ENCODE results near the gene ALPP.
"Not testable (repeated sequence)": the region's sequence is repeated elsewhere in the genome, so short reads cannot be mapped to it uniquely, and the experiment has no call there.

ALPP gene

GRCh38 chr2:232341061-232341738, 37.4 kb upstream of the ALPP start:
- DNase-seq (ENCODE audit: low spot score): no peak

GRCh38 chr2:232341739-232342126, 36.8 kb upstream of the ALPP start:
- DNase-seq (ENCODE audit: low spot score): no peak

GRCh38 chr2:232342635-232343565, 35.7 kb upstream of the ALPP start:
- no peak for DNase-seq (ENCODE audit: low spot score)

- DNase-seq (ENCODE audit: low spot score): no peak
Observed at GRCh38 chr2:232343821-232344220, 34.7 kb upstream of the ALPP start.

DNA sequence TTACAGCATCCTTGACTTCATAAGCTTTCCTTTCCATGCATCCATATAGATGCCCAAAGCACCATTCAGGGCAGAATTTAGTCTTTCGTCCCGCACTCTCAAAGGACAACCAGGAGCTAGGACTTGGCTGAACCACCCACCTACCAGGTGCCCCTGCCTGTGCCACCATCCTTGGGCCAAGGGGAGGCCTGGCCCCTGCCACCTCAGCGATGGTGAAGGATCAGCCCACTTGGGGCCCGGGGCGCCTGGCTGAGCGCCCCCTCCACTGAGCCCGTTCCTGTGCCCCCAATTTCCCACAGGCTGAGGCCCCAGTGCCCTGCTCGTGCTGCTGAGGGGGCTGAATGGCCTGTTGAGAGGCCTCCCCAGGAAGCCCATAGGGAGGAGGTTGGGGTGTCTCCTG, 33.3 kb upstream of the ALPP start:
- no peak for DNase-seq (ENCODE audit: low spot score)

- no peak for DNase-seq (ENCODE audit: low spot score)
Observed at GRCh38 chr2:232347369-232347768, 31.2 kb upstream of the ALPP start.

GRCh38 chr2:232348936-232349335, 29.6 kb upstream of the ALPP start:
- DNase-seq (ENCODE audit: low spot score): no peak

GRCh38 chr2:232349546-232349945, 29.0 kb upstream of the ALPP start:
- DNase-seq (ENCODE audit: low spot score): no peak

DNA sequence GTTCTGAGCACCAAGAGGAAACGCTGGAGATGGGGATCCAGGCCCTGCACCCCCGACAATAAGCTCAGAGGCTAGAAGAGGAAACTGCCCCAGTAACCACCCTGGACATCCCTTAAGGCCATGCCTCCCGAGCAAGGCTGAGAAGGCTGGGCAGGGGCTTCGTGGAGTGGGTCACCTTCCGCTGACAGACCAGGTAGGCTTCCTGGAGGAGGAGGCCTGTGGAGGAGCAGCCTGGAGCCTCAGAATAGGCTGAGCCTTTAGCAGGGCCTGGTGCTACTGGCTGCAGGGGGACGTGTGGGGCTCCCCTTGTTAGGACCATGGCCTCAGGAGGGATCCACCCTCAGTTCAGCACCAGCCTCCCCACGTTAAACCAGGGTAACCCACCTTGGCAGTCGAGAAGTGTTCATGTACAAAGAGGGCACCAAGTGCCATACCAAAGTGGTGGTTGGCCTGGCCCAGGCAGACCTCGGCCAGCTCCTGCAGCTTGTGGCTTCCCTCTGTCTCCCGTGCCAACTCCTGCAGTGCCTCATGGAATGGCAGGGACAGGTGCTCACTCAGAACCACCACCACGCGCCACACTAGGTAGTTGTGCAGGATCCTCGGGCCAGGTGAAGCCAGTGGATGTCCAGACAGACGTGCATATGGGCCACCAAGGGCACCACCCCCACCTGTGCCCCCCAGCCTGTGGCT, 28.5 kb upstream of the ALPP start:
- no peak for DNase-seq (ENCODE audit: low spot score)

- no peak for DNase-seq (ENCODE audit: low spot score)
Observed at GRCh38 chr2:232350804-232351685, 27.5 kb upstream of the ALPP start.

- DNase-seq (ENCODE audit: low spot score): no peak
Observed at GRCh38 chr2:232351686-232352510, 26.7 kb upstream of the ALPP start.

GRCh38 chr2:232352511-232353091, 25.9 kb upstream of the ALPP start:
- DNase-seq (ENCODE audit: low spot score): no peak

- DNase-seq (ENCODE audit: low spot score): no peak
Observed at GRCh38 chr2:232353096-232353495, 25.5 kb upstream of the ALPP start.

- no peak for DNase-seq (ENCODE audit: low spot score)
Observed at GRCh38 chr2:232353660-232354059, 24.9 kb upstream of the ALPP start.

- no peak for DNase-seq (ENCODE audit: low spot score)
Observed at GRCh38 chr2:232354069-232354468, 24.5 kb upstream of the ALPP start.

DNA sequence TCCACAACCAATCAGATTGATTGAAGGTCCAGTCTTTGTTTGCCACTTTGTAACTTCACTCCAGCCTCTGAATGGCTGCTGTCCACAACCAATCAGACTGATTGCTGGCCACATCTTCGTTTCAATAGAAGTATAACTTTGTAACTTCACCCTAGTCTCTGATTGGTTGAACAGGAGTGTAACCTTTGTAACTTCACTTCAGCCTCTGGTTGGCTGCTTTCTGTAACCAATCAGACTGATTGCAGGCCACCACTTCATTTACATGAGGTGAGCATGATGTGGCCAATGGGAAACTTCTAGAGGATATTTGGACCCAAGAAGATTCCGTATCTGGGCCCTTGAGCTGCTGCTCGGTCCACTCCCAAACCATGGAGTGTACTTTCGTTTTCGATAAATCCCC, 16.9 kb upstream of the ALPP start:
- no peak for DNase-seq (ENCODE audit: low spot score)

DNA sequence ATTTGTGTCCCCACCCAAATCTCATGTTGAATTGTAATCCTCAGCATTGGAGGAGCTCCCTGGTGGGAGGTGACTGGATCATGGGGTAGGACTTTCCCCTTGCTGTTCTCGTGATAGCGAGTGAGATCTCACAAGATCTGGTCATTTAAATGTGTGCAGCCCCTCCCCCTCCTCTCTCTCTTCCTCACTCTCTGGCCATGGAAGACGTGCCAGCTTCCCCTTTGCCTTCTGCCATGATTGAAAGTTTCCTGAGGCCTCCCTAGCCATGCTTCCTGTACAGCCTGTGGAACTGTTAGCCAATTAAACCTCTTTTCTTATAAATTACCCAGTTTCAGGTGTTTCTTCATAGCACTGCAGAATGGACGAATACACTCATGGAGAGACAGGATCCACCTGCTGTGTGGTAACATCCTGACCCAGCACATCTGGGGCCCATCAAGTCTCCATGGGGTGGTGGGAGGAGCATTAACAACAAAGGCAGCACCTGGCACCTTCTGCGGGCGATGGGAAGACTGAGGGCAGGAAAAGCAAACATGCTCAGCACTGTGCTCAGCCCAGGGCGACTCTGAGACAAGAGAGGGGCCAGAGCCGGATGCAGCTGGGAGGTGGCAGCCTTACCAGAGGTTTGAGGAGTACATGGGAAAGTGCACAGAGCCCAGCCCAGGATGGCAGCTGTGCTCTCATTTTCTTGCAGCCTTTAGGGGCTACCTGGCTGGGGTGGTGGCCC, 16.2 kb upstream of the ALPP start:
- DNase-seq (ENCODE audit: low spot score): no peak

DNA sequence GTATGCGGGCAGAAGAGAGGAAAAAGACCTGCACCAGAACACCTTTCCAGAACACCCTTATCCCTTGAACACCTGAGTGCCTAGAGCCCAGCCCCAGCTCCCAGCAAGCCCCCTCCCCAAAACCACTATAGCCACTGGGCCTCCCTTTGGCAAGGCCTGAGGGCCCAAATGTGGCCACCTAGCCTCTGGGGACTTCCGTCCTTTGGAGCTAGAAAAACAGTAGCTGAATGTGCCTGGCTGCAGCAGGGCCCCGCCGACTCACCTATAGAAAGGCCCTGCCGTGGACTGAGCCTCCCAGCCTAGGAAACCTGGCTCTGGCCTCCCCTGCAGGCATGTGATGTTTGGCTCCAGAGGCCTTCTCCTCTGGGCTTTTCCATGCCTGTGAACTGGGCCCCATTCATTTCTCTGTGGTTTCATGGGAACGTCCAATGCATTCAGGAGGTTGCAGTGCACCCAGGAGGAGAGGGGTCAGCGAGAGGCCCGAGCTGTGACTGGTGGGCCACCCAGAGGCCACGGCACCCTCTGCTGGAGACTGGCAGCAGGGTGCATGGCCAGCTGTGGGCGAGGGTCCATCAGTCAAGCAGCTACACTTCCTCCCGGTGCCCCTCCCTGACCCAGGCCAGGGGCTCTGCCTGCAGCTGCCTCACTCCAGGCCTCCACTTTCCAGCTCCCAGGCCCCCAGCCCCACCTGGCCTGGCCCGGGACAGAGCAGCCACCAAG, 15.3 kb upstream of the ALPP start:
- DNase-seq (ENCODE audit: low spot score): not testable (repeated sequence)

All from AG08395 (cell line).